Panc1 (cell line): ENCODE measurements around the gene BCR. TPM values are rescaled to one million over a fixed set of nuclear protein-coding genes. Genes with fewer than 3 reads are reported as not detected.

Experiments
- ATAC-seq: fragments of 200-7000 bp; cut with Tn5 transposase; 2 replicates; pipeline ENCODE4 v1.9.1; 2020; ENCODE audit warnings: mild to moderate bottlenecking, moderate library complexity
- BruUV-seq: library from RNA; stranded (reverse); fragments of 400-500 nt; replicated peaks from 2 replicates; lab custom pipeline; 2021; lab: Mats Ljungman, UMichigan
- CTCF ChIA-PET: fragments of 300-600 bp; sonication (Branson Sonifier 250); formaldehyde crosslinking; loops from one replicate; lab custom pipeline; 2022; ENCODE audit warnings: antibody characterized with exemption; lab: Charles Lee
- POLR2A ChIA-PET: fragments of 300-600 bp; sonication (Branson Sonifier 250); formaldehyde crosslinking; loops from one replicate; lab custom pipeline; 2022; ENCODE audit warnings: antibody characterized with exemption; lab: Charles Lee
- DNase-seq: peaks from one replicate; pipeline ENCODE4 v3.0.0-alpha.2; 2010; ENCODE audit warnings: low read depth, low spot score
- H3K27ac ChIP-seq: 2 replicates; pipeline ENCODE4 v1.5.1; 2011; ENCODE audit warnings: mild to moderate bottlenecking, low read length, inconsistent platforms
- H3K27me3 ChIP-seq: fragments of 200-500 bp; sonication (Bioruptor generic); 2 replicates; pipeline ENCODE4 v1.6.0; 2014; ENCODE audit warnings: low read length, inconsistent platforms; ENCODE audit not compliant: control insufficient read depth, insufficient read depth
- H3K36me3 ChIP-seq: fragments of 200-500 bp; sonication (Bioruptor generic); 2 replicates; pipeline ENCODE4 v1.5.1; 2014; ENCODE audit warnings: inconsistent platforms, mild to moderate bottlenecking, low read length, moderate library complexity; ENCODE audit not compliant: control insufficient read depth, insufficient read depth
- H3K4me1 ChIP-seq: 2 replicates; pipeline ENCODE4 v1.5.1; 2011; ENCODE audit warnings: inconsistent platforms, mild to moderate bottlenecking, low read length, moderate library complexity; ENCODE audit not compliant: control insufficient read depth, insufficient read depth
- H3K4me3 ChIP-seq, 2 experiments: 2 replicates each; pipeline ENCODE4 v1.5.1; 2011 to 2012; ENCODE audit warnings: low read depth in 2 of 2, low read length in 2 of 2, mild to moderate bottlenecking in 2 of 2, inconsistent platforms in 1 of 2, moderate library complexity in 1 of 2
- H3K9me3 ChIP-seq: fragments of 200-500 bp; sonication (Bioruptor generic); 2 replicates; pipeline ENCODE4 v1.5.1; 2014; ENCODE audit warnings: low read depth, mild to moderate bottlenecking, inconsistent platforms, low read length, moderate library complexity; ENCODE audit not compliant: control insufficient read depth, insufficient read depth
- POLR2AphosphoS5 ChIP-seq: IDR thresholded peaks from 2 replicates; pipeline ENCODE4 v1.6.1; 2012; ENCODE audit warnings: mild to moderate bottlenecking, low read depth, low read length, moderate library complexity
- SIN3A ChIP-seq: IDR thresholded peaks from 2 replicates; pipeline ENCODE4 v1.6.1; 2012; ENCODE audit warnings: low read depth, mild to moderate bottlenecking, low read length, moderate library complexity, borderline replicate concordance; ENCODE audit not compliant: insufficient read depth
- TCF7L2 ChIP-seq: IDR thresholded peaks from 2 replicates; pipeline ENCODE4 v1.6.1; 2011; ENCODE audit warnings: mild to moderate bottlenecking, low read depth, low read length, inconsistent platforms
- in situ Hi-C: cut with HindIII; loops from 2 replicates; pipeline ENCODE4 v1.10.0; 2016; ENCODE audit warnings: low sequenced_read_pairs, low pct_unique_long_range_greater_than_20kb
- intact Hi-C: fragments of 100-400 bp; cut with micrococcal nuclease; formaldehyde crosslinking; loops from one replicate; pipeline ENCODE4 v1.10.0; 2022; ENCODE audit not compliant: unreplicated experiment
- total RNA-seq: library from RNA; stranded (reverse); gene quantifications from one replicate; pipeline ENCODE4 v1.2.1, GENCODE V29; 2021; ENCODE audit not compliant: unreplicated experiment
- TF ChIP-seq, protein P1 (sequence below), 2 experiments: IDR thresholded peaks; 2 replicates each; pipeline ENCODE4 v1.6.1; 2011 to 2012; ENCODE audit warnings: low read depth in 2 of 2, control low read depth in 1 of 2, low read length in 1 of 2, mild to moderate bottlenecking in 1 of 2, moderate library complexity in 1 of 2; ENCODE audit not compliant: insufficient read depth in 1 of 2
- TF ChIP-seq, protein P2 (sequence below): fragments of 450-650 bp; IDR thresholded peaks from 2 replicates; pipeline ENCODE4 v1.5.1; 2017; ENCODE audit warnings: mild to moderate bottlenecking

BCR gene
- total RNA-seq, 1 experiment from 2014 or later: 32.1 TPM

DNA sequence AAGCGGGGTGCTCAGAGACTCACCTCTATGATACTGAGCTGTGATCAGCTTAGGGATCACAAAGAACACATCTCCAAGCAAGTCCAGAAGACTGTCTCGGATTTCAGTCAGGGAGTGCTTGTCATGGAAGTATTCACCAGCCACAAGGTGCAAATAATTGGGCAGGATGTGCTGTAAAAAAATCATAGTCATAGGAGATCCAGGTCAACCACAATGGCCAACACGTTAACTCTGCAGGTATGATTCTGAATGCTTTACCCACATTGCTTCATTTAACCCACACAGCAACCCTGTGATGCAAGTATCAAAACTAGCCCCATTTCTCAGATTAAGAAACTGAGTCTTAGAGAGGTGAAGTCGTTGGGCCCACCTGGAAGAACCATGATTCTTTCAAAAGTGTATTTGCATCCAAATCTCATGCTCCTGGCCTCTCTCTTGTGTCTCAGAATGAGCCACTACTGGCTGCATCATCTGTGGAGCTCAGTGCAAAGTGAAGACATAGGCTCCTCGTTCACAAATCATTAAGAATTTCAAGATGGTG is 179.3 kb downstream of the BCR start:
- ATAC-seq (no peak), DNase-seq (no peak)
- Histone ChIP-seq H3K27ac (no peak overlapping the region), H3K27me3 (no peaks in the 10 kb centered on the region), H3K9me3 (no peaks in the 10 kb centered on the region), H3K4me3 (no peak overlapping the region), H3K36me3 (no peaks in the 10 kb centered on the region), H3K4me1 (no peaks in the 10 kb centered on the region)
- in situ Hi-C loops: no loop called here
- BruUV-seq: no TSS peak
- intact Hi-C loops: no loop called here
- no peak for TF ChIP-seq SIN3A
- TF ChIP-seq TCF7L2: no peak
- TF ChIP-seq, protein P1, sequence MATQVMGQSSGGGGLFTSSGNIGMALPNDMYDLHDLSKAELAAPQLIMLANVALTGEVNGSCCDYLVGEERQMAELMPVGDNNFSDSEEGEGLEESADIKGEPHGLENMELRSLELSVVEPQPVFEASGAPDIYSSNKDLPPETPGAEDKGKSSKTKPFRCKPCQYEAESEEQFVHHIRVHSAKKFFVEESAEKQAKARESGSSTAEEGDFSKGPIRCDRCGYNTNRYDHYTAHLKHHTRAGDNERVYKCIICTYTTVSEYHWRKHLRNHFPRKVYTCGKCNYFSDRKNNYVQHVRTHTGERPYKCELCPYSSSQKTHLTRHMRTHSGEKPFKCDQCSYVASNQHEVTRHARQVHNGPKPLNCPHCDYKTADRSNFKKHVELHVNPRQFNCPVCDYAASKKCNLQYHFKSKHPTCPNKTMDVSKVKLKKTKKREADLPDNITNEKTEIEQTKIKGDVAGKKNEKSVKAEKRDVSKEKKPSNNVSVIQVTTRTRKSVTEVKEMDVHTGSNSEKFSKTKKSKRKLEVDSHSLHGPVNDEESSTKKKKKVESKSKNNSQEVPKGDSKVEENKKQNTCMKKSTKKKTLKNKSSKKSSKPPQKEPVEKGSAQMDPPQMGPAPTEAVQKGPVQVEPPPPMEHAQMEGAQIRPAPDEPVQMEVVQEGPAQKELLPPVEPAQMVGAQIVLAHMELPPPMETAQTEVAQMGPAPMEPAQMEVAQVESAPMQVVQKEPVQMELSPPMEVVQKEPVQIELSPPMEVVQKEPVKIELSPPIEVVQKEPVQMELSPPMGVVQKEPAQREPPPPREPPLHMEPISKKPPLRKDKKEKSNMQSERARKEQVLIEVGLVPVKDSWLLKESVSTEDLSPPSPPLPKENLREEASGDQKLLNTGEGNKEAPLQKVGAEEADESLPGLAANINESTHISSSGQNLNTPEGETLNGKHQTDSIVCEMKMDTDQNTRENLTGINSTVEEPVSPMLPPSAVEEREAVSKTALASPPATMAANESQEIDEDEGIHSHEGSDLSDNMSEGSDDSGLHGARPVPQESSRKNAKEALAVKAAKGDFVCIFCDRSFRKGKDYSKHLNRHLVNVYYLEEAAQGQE (IDR thresholded peaks at IDR 0.05; ENCODE audit: insufficient read depth in 1 of 2, low read depth in 2 of 2, low read length in 1 of 2): no peak
- TF ChIP-seq, protein P2, sequence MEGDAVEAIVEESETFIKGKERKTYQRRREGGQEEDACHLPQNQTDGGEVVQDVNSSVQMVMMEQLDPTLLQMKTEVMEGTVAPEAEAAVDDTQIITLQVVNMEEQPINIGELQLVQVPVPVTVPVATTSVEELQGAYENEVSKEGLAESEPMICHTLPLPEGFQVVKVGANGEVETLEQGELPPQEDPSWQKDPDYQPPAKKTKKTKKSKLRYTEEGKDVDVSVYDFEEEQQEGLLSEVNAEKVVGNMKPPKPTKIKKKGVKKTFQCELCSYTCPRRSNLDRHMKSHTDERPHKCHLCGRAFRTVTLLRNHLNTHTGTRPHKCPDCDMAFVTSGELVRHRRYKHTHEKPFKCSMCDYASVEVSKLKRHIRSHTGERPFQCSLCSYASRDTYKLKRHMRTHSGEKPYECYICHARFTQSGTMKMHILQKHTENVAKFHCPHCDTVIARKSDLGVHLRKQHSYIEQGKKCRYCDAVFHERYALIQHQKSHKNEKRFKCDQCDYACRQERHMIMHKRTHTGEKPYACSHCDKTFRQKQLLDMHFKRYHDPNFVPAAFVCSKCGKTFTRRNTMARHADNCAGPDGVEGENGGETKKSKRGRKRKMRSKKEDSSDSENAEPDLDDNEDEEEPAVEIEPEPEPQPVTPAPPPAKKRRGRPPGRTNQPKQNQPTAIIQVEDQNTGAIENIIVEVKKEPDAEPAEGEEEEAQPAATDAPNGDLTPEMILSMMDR: no peak
- TF ChIP-seq POLR2AphosphoS5: no peak
- ChIA-PET CTCF (no interaction called here), POLR2A (no interaction called here)

DNA sequence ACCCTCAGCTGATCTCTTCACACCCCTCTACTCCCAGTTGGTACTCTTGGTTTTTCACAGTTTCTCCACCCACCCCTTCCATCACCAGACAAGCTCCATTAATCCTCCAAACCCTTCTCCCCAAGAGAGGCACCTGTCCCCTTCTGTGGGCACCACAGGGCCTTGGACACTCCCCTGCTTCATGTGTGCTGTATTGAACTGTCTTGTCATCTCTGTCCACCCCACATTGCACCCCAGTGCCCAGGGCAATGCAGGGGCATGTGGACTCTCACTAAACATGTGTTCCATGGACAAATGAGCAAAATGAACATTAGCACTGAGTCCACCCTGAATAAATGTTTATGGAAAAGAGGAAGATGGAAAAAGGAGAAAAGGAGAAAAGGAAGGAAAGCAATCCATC is 181.4 kb downstream of the BCR start:
- ATAC-seq (no peak), DNase-seq (no peak)
- Histone ChIP-seq H3K9me3 (no peaks in the 10 kb centered on the region), H3K27ac (no peak overlapping the region), H3K4me3 (no peak overlapping the region), H3K27me3 (no peaks in the 10 kb centered on the region), H3K36me3 (no peaks in the 10 kb centered on the region), H3K4me1 (no peaks in the 10 kb centered on the region)
- no TSS peak for BruUV-seq
- intact Hi-C loops (no loop called here), in situ Hi-C loops (no loop called here)
- TF ChIP-seq SIN3A (no peak), POLR2AphosphoS5 (no peak), TCF7L2 (no peak)
- TF ChIP-seq, protein P1 (IDR thresholded peaks at IDR 0.05; ENCODE audit: insufficient read depth in 1 of 2, low read depth in 2 of 2, low read length in 1 of 2): no peak
- TF ChIP-seq, protein P2: no peak
- CTCF ChIA-PET: no interaction called here
- POLR2A ChIA-PET: no interaction called here
